ENCODE data around the gene AGO3. TPM values are rescaled to one million over a fixed set of nuclear protein-coding genes. Genes with fewer than 3 reads are reported as not detected.

AGO3 gene
- 26.9 TPM for total RNA-seq (2021; ENCODE audit: unreplicated experiment)
- polyA plus RNA-seq (2012) = 8.2 and 9.4 TPM in 2 replicates
- Bru-seq, nascent RNA = percentile 81 among the genes with signal in this experiment
- BruChase-seq, experiment 1, labeled RNA remaining after a 6-hour chase = percentile 86 among the genes with signal in this experiment
- BruChase-seq, experiment 2, labeled RNA remaining after a 2-hour chase = percentile 84 among the genes with signal in this experiment
- long read RNA-seq, full-length matches to known transcripts = 13 of 29 reads
- long read RNA-seq, partial matches to known transcripts = 3 of 29 reads
- long read RNA-seq, other reads (novel, unspliced or antisense) = 13 of 29 reads

- no peak for TF ChIP-seq ZNF274 (IDR thresholded peaks at IDR 0.05; ENCODE audit: low read depth, low read length)
- TF ChIP-seq ZBTB33 (IDR thresholded peaks at IDR 0.05; ENCODE audit: extremely low read depth, insufficient replicate concordance, low read length) = no peak
- TF ChIP-seq EGR1 (IDR thresholded peaks at IDR 0.05; ENCODE audit: low read depth) = peak; percentile 95
- no peak for TF ChIP-seq CEBPB (IDR thresholded peaks at IDR 0.05; ENCODE audit: low read depth)
- peak; percentile 29; the same call in 1 of the 2 replicates for TF ChIP-seq SP1 (IDR thresholded peaks at IDR 0.05; ENCODE audit: low read depth)
- TF ChIP-seq SIN3A (IDR thresholded peaks at IDR 0.05; ENCODE audit: low read depth) = peak; percentile 72
- peak; percentile 57 for TF ChIP-seq TCF7L2 (IDR thresholded peaks at IDR 0.05; ENCODE audit: borderline replicate concordance, extremely low read depth, insufficient read depth, insufficient read length)
- 0 out of 2 replicates have a peak, but pooled peaks have one; percentile 14 for TF ChIP-seq CBX3 (IDR thresholded peaks at IDR 0.05; ENCODE audit: low read depth)
- no peak for TF ChIP-seq REST (IDR thresholded peaks at IDR 0.05; ENCODE audit: low read depth)
- peak; percentile 85 for TF ChIP-seq ZFX (IDR thresholded peaks at IDR 0.05)
- peak; percentile 84 for TF ChIP-seq POLR2A (IDR thresholded peaks at IDR 0.05; ENCODE audit: borderline replicate concordance, extremely low read depth, insufficient read depth, insufficient read length)
- TF ChIP-seq MAX (IDR thresholded peaks at IDR 0.05) = peak; percentile 79
- TF ChIP-seq POLR2AphosphoS5 (IDR thresholded peaks at IDR 0.05; ENCODE audit: low read depth, low read length) = peak; percentile 90
- TF ChIP-seq RAD21 (IDR thresholded peaks at IDR 0.05; ENCODE audit: low read depth) = no peak
- intact Hi-C loops (cut with micrococcal nuclease) = loop anchor here (2.0 kb wide), 1 partner anchor 158 kb away; the partner anchor contains the start of gene ADPRS
- ATAC-seq (peak; percentile 87), DNase-seq (ENCODE audit: low read depth, low spot score) (peak; percentile 67)
- H3K79me2 ChIP-seq (ENCODE audit: insufficient read depth, low read length) = peaks cover 46% of the 10 kb centered on the region
- H3K4me2 ChIP-seq (ENCODE audit: low read length) = peak within 1 kb of the TSS; percentile 77
- H3K4me3 ChIP-seq (replicated peaks in 1 of 2; ENCODE audit: low read depth in 1 of 2, low read length in 2 of 2) = peak within 1 kb of the TSS; percentile 81 to 100
- H3K36me3 ChIP-seq (ENCODE audit: control insufficient read depth in 1 of 2, insufficient read depth in 2 of 2, low read length in 2 of 2) = no peaks in the 10 kb centered on the region
- no TSS peak for BruUV-seq (replicated peaks)
- peak within 1 kb of the TSS; percentile 95 for H3K9ac ChIP-seq (ENCODE audit: low read length)
- no peaks in the 10 kb centered on the region; the same call in 1 of the 2 replicates for H4K20me1 ChIP-seq (ENCODE audit: insufficient read depth)
- POLR2A ChIA-PET = interaction anchor here (0.7 to 1.5 kb wide), 4 partner anchors 11 to 68 kb away, joined by 3 to 4 read pairs (median 4); no protein-coding TSS in a partner anchor
- H3K9me3 ChIP-seq (ENCODE audit: control insufficient read depth in 1 of 2, insufficient read depth in 1 of 2, low read depth in 1 of 2, low read length in 2 of 2) = no peaks in the 10 kb centered on the region
- no peaks in the 10 kb centered on the region for H3K27me3 ChIP-seq (ENCODE audit: insufficient read depth, low read length)
- H3K4me1 ChIP-seq (ENCODE audit: control insufficient read depth in 1 of 2, insufficient read depth in 2 of 2, low read length in 2 of 2) = peaks cover 14% of the 10 kb centered on the region in 2 experiments
- H3K27ac ChIP-seq (ENCODE audit: low read depth, low read length) = peak within 1 kb of the TSS; percentile 99
- RAD21 ChIA-PET (ENCODE audit: low non-redundant PET in 1 of 2, low total read pairs in 2 of 2, uncharacterized antibody in 2 of 2, unreplicated experiment in 2 of 2) = no interaction called here
- CTCF ChIA-PET = interaction anchor here (1.2 kb wide), 1 partner anchor 48 kb away, joined by 3 read pairs; the partner anchor contains the start of gene AGO1
- peak within 1 kb of the TSS; percentile 40 for H2AFZ ChIP-seq (ENCODE audit: low read depth, low read length, poor library complexity, severe bottlenecking)
- H3K9me2 ChIP-seq (ENCODE audit: insufficient read depth) = no peaks in the 10 kb centered on the region
Measured at GRCh38 chr1:35930593-35931445, at the start of gene AGO3. TSS of gene AGO3 (plus strand) at chr1:35931105. CDS start at chr1:35931427, 322 bp downstream.

Measured in HCT116 (cell line).